NCI-H748 (cell line): ENCODE data around the gene SFXN5.
"Not testable (repeated sequence)": the region's sequence is repeated elsewhere in the genome, so short reads cannot be mapped to it uniquely, and the experiment has no call there.

ENCODE experiments used
- DNase-seq: peaks from one replicate; lab custom pipeline; 2025; ENCODE audit not compliant: unreplicated experiment; lab: John Stamatoyannopoulos, UW

Gene SFXN5

GRCh38 chr2:73078457-73079411 is 7.2 kb upstream of the SFXN5 start:
- no peak for DNase-seq

- DNase-seq: no peak
Observed at GRCh38 chr2:73077424-73077795, 5.9 kb upstream of the SFXN5 start.

- DNase-seq: no peak
Observed at GRCh38 chr2:73076701-73077423, 5.3 kb upstream of the SFXN5 start.

GRCh38 chr2:73075477-73076373 is 4.2 kb upstream of the SFXN5 start:
- no peak for DNase-seq

GRCh38 chr2:73074110-73075069 is 2.9 kb upstream of the SFXN5 start:
- no peak for DNase-seq

- DNase-seq: no peak
Observed at GRCh38 chr2:73072416-73072815, 904 bp upstream of the SFXN5 start.

- DNase-seq: no peak
Observed at GRCh38 chr2:73072129-73072395, 550 bp upstream of the SFXN5 start.

GRCh38 chr2:73070643-73071359 is 711 bp downstream of the SFXN5 start:
- DNase-seq: peak; percentile 70

GRCh38 chr2:73069855-73070642 is 1.5 kb downstream of the SFXN5 start:
- no peak for DNase-seq

GRCh38 chr2:73069041-73069854 is 2.3 kb downstream of the SFXN5 start:
- no peak for DNase-seq

GRCh38 chr2:73068147-73068546 is 3.4 kb downstream of the SFXN5 start:
- no peak for DNase-seq

GRCh38 chr2:73067043-73067442 is 4.5 kb downstream of the SFXN5 start:
- no peak for DNase-seq

GRCh38 chr2:73065070-73065469 is 6.4 kb downstream of the SFXN5 start:
- DNase-seq: not testable (repeated sequence)

GRCh38 chr2:73063909-73064875 is 7.3 kb downstream of the SFXN5 start:
- no peak for DNase-seq

- DNase-seq: no peak
Observed at GRCh38 chr2:73063472-73063871, 8.0 kb downstream of the SFXN5 start.

- DNase-seq: no peak
Observed at GRCh38 chr2:73059106-73059505, 12.4 kb downstream of the SFXN5 start.

- DNase-seq: no peak
Observed at GRCh38 chr2:73054980-73055379, 16.5 kb downstream of the SFXN5 start.
